HG03460 (cell line): ENCODE measurements around the gene HES7.

Experiments used
- ATAC-seq: cut with Tn5 transposase; IDR thresholded peaks from one replicate; pipeline ENCODE4 v1.9.1; 2021; ENCODE audit not compliant: unreplicated experiment

Gene HES7

DNA sequence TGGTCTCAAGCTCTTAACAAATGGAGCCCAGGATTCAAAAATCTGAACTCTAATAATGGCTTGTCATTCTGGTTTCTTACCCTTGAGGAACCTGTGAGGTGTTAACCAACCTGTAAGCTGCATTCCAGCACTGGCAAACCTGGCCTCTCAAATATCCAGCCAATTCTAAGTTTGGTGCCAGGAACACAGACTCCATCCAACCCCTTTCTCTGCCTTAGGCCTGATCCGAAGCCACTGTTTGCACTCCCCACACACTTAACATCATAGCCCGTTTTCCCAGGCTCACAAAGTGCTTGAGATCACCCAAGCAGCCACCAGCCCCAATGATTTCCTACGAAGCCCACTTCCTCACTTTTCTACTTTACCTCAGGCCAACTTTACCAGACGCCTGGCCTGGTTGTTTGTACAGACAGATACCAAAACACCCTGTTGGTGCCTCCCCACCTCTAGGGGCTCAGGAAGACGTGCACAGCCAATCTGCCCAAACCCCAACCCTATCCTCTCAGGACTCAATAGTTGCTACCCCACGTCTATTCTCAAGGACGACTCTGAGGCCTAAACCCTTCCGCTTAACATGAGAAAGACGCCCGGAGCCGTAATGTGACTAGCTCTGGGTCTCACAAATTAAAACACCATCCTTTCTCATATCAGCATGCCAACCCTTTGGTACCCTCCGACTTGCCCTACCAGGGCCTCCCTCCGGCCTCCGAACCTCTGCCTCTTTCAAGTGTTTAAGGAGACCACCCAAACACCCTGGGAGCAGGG, 31.5 kb upstream of the HES7 start:
- ATAC-seq: no peak

DNA sequence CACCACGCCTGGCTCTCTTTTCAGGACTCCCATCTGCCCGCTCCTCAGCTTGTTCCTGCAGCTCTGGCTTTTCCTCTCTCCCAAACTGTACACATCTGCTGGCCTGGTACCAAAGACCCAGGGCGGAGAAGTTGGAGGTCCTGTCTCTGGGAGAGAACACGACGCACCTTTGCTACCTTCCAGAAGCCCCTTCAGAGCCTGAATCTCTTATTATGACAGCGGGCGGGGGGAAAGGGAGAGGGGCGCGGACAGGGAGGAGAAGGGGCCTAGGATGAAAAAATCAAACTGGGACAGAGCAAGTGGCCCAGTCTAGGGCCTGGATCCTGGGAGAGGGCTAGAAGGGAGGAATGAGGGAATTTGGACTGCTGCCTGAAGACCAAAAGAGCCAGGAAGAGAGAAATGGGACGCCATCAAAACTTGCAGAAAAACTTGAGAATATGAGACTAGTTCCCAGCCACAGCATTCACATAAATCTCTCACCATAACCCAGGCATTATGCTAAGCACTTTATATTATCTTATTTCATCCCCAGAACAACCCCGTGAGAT, 30.8 kb upstream of the HES7 start:
- ATAC-seq: no peak

DNA sequence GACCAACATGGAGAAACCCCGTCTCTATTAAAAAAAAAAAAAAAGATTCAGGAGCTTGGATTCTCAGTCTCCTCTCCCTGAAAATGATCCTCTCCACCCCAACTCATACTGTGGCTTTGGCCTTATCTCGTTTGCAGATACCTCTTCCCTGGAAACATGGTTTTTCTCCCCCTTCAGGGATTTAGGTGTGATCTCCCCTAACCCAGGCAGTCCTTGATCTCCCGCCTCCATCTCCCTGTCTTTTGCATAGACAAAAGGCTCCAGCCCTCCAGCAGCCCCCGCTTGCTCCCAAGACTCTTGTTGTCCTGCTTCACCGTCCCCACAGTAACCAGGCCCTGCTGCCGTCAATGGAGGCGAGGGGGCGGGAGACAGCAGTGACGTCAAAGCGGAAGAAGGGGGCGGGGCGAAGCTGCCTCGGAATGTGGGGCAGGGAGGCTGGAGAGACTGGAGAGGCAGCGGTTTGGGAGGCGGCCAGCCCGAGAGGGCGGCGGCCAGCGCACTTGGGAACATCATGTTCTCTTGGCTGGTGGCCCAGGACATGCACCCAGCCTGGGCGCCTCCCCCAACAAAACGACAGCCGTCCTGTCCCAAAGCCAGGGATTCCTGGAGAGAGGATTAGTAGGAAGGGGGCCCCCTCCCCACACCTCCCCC, 30.2 kb upstream of the HES7 start:
- ATAC-seq: no peak

DNA sequence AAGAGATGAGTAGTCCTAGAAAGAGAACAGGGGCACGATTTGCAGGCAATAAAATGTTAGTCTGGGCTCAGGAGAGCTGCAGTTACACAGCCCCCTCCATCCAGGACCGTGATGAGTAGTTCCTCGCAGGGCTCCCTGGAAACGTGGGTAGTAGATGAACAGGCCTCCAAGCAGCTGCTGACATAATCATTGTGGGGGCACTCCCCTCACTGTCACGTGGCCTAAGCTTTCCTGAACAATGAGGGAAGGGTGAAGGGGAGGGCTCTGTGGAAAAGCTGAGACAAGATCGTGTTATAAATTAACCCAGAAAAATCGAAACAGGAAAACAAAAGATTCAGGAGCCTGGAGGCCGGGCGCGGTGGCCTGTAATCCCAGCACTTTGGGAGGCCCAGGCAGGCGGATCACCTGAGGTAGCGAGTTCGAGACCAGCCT, 29.6 kb upstream of the HES7 start:
- ATAC-seq: no peak

DNA sequence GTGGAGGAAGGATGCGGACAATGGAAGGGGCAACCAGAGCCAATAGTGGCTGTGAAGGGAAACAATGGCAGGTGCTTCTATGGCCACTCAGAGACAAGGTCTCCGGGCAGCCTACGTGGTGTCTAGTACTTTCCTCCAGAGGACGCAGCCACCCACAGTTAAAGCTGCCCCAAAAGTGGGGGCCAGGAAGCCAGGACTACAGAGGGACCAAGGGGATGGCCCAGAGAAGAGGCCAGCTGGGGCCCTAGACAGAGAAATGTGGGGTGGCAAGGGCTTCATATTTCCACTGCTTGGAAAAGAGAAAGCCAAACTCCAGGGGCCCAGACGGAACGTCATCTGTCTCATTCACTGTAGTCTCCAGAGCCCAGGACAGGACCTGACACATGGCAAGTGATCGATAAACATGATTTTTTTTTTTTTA, 29.1 kb upstream of the HES7 start:
- ATAC-seq: no peak

DNA sequence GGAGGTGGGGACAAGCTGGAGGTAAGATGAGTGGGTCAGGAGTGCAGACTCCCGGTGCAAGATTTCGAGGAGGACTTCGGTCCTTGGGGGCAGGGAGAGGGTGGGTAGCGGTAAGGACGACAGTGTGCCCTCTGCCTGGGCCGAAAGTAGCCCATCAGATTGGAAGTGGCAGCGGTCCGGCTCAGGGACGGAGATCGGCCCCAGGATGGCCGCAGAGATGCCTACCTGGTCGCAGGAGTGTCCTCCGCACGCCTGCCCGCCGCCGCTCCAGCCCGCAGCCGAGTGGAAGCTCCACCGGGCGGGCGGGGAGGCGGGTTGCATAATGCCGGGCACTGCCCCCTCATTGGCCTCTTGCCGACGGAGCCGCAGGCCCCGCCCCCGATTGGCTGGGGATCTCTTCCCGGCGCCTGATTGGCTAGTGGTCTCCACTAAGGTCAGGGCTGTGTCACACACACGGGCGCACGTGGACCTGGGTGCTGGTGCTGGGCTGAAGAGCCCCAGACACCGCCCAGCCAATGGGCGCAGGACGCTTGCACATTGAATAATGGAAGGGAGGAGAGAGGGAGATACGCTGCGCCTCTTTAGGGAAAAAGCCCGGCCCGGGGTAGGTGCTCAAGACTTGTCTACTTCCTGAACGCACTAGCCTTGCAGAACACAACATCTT, 28.3 kb upstream of the HES7 start, which contains the start of gene PER1:
Gene PER1 (minus strand): TSS at position 293 of the 664 bp plus-strand sequence. CDS start 1,698 bp downstream, outside the sequence.
- ATAC-seq: no peak

DNA sequence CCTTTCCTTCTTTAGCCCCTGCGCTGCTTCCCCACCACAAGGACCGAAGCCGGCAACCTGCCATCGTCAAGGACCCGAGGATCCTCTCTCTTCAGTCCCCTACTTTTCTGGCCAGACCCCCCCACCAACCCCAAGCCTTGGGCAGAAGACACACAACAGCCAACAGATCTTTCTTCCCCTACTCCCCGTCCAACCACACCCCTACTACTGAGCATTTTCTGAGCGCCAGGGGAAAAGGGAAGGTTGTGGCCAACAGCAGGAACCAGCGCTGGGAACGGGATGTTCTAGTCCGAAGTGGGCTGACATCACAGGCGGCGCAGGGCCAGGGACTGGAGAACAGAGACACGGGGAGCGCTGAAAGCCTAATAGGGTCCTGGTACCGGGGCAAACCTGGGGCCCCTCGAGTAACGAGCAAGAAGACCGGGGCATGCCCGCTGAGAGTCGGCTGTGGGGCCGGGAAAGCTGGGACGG, 27.8 kb upstream of the HES7 start:
- no peak for ATAC-seq

DNA sequence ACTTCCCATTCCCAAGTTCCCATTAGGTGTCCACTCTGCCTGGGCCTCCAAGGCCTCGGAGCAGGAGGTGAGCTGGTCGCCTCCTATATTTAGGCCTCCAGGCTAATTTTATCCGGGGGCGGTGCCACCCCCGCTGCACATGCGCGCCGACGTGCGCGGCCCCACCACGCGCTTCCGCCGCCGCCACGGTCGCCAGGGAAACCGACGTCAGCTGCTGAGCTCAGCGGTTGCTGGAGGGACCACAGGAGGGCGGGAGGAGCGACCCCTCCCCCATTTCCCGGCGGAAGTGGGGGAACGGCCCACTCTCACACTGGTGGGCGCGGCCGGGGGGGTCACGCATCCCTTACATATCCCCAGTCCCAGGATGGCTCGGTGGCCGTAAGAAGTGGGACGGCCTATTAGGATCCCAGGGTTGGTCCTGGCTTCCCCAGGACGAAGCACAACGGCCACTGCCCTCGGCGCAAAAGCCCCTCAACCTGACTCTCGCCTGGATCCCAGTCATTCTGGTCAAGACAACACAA, 27.3 kb upstream of the HES7 start:
- ATAC-seq: peak; percentile 49

DNA sequence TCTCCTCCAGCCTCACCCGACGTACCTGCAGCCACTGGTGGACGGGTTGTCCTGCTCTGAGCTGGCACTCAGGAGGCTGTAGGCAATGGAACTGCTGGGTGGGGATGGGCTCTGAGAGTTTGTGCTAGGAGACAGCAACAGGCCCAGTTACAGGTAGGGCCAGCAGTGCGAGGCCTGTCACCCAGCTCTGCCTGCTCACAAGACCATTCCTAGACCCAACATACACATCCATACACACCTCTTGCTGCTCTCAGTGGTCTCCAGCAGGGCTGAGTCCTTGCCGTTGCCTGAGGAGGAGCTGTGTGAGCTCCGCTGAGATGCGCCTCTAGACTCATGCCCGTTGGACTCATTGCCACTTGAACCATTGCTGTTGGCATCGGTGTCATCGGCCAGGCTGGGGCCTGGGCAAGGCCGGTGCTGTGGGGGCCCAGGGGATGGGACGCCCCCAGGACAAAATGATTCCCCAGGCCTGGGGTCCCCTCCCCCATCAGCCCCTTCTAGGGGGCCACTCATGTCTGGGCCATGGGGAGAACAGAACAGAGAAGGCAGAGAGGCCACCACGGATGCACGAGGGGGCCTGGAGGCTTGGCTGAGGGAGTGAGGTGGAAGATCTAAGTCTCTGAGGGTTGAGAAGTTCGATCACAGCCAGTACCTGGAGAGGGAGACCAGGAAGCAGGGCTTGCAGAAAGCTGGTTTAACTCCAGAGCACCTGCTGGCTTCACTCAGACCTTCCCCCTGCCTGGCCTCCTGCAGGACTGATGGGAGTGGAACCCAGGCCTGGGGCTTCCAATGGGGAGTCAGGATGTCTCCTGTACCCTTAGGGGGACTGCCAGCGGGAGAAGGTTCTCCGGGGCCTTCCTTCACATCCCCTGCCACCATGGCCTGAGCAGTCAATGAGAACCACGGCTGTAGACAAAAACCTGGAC, 26.6 kb upstream of the HES7 start:
- no peak for ATAC-seq

DNA sequence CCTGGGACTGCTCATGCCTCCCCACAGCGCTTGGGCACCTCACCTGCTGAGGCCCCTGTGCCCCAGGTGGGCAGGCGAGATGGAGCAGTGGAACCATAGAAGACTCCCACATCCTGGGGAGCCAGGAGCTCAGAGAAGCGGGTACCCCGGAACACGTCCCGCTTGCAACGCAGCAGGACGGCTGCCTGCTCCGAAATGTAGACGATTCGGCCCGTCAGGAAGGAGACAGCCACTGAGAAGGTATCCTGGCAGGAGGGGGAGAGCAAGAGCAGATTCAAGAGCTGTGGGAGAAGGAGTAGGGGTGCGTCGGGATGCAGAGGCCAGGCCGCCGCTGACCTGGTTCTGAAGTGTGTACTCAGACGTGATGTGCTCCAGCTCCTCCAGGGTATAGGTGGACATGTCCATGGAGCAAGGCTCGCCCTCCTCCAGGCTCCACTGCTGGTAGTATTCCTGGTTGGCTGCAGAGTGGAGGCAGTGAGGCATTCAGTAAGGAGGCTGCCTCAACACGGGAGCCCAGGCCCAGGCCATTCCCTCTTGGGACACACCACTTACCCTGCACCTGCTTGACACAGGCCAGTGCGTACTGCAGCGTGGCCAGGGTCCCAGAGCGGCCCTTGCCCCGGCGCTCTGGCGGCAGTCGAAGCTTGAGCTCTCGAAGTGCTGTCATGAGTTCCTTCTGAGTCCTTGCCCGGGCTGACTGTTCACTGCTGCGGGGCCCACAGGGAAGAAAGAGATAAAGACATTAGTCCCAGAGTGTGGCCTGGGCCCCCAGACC, 25.7 kb upstream of the HES7 start:
- no peak for ATAC-seq

DNA sequence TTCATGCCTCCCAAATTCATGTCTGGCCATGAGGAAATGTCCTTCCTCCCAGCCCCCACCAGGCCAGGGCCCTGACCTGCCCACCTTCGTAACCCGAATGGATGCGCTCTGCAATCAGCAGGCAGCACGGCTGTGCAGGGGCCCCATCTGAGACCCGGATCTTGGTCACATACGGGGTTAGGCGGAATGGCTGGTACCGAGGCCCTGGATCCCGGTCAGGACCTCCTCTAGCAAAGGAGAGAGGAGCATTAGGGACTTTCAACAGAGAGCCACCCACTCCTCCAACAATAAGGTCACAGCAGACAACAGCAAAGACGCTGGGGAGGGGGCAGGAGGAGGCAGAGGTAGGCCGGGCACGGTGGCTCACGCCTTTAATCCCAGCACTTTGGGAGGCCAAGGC, 24.7 kb upstream of the HES7 start:
- no peak for ATAC-seq

DNA sequence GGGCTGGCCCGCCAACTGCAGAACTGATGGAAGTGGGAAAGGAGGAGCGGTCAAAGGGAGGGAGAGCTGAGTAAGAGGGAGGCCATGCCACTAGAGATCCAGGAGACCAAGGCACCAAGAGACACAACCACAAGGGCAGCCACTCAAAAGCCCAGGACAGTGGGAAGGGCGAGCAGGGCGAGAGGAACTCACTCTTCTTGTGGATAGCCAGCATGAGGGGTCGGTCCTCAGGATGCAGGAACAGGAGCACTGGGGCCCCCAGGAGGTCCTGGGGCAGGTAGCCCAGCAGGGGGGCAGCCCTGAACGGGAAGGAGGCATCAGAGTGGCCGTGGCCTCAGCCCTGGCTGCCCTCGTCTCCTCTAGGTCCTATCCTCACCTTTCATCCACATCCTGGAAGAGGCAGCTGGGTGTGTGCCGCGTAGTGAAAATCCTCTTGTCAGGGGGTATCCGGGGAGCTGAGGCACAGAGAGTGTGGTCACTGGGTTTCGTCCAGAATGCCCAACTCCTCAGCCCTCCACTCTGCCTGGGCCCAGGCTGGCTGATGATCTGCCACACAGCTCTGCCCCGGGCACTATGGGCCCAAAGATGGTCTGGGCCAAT, 24.0 kb upstream of the HES7 start:
- ATAC-seq: no peak

DNA sequence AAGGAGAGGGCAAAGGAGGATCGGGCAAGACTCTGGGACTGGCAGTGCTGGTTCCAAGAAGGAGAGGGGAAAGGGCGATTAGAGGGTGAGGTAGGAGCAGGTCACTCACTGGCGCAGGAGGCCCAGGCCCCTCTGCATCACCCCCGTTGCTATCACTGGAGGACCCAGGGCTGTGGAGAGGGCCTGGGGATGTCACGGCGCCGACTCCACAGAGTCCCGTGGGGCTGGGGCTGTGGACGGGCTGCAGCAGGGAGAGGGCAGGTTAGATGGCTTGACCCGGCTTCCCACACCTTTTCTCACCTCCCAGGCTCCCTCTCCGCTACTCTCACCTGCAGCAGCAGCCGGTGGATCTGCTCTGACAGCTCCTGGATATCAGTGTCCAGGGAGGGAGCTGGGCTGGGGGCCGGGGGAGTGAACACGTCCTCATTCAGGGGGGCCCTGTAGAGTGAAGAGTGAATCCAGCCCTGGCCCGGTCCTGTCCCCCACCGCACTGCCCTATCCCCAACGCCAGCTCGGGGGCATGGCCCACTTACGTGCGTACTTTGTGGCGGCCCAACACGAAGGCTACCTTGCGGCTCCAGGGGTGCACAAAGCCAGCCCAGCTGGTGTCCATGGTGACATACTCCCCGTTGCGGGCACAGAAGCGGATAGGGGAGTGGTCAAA, 23.4 kb upstream of the HES7 start:
- no peak for ATAC-seq

DNA sequence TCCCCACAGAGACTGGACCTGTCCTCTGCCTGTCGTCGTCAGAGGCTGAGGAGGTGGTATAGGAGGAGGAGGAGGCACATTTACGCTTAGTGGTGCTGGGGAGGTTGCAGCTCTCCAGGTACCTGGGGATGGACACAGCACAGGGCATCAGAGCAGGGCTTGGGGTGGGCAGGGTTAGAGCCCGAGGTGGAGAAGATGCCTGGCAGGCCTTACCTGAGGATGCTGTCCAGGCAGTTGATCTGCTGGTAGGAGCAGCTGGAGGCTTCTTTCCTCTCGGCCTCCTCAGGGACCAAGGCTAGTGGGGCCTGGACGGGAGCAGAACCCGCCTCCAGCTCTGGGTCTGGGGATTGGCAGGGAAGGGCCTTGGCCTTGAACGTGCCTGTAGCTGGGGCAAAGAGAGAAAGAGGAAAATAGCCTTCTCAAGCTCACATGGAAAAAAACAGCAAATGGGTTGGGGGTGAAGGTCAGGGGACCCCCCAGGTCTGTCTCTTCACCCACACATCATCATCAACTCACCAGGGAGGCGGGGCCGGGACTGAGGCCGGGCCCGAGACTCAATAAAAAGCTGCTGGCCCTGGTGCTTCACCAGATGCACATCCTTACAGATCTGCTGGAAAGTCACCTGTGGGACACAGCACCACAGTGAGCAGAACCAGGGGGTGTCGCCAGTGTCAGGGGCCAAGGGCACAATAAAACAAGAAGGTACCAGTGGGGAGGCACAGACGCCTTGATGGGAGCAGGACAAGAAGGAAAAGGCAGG, 22.7 kb upstream of the HES7 start:
- no peak for ATAC-seq

DNA sequence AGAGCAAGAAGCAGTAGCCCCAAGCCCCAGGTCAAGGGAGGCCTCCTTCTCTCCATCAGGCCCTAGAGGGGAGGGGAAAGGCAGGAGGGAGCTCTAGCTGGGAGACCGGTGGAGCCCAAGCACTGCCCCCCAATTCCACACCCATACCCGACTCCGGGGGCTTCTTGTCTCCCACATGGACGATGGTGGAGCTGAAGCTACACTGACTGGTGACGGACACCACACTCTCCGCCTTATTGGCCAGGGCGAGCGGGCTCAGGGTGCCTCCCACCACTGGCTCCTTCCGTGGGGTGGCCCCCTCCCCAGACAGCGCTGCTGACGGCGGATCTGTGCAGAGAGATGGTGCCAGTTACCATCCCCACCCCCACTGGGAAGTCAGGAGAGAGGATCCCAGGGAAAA, 21.9 kb upstream of the HES7 start:
- ATAC-seq: no peak

DNA sequence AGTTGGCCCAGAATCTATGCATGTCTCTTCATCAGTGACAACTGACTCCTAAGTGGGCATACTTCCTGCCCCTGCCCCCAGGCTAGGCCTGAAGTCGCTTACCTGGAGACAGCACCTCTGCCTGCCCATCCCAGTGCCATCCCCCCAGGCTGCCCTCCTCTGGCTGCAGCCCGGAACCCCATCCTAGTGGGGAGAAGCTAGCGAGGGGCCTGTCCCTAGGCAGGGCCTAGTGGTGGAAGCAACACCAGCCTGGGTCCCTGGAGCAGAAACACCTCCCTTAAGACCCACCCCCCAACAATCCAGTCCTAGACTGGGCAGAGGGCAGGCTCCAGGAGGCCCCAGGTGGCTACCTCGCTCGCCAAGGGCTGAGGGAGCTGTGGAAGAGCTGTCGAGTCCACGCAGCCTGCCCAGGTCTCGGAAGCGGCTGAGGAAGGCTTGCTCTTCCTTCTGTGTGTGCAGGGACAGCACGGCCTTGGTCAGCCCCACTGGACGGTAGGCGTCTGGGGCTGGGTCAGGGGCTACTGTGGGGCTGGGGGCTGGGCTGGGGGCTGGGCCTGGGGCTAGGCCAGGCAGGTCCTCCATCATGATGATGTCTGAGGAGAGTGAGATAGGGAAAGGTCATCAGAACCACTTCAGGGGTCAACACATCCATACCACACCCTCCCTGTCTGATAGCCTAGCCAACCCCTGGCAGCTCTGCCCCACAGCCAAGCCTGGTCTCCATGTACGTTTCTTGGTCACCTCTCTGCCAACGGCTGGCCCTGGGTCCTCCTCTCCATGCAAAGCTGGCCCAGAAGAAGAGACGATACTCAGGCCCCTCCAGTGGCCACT, 20.7 kb upstream of the HES7 start:
- ATAC-seq: no peak
